ENCODE measurements around the gene ME1. TPM values are rescaled to one million over a fixed set of nuclear protein-coding genes. Genes with fewer than 3 reads are reported as not detected.

The ME1 gene
- total RNA-seq, 1 experiment from 2014 or later = 40.5 TPM

DNA sequence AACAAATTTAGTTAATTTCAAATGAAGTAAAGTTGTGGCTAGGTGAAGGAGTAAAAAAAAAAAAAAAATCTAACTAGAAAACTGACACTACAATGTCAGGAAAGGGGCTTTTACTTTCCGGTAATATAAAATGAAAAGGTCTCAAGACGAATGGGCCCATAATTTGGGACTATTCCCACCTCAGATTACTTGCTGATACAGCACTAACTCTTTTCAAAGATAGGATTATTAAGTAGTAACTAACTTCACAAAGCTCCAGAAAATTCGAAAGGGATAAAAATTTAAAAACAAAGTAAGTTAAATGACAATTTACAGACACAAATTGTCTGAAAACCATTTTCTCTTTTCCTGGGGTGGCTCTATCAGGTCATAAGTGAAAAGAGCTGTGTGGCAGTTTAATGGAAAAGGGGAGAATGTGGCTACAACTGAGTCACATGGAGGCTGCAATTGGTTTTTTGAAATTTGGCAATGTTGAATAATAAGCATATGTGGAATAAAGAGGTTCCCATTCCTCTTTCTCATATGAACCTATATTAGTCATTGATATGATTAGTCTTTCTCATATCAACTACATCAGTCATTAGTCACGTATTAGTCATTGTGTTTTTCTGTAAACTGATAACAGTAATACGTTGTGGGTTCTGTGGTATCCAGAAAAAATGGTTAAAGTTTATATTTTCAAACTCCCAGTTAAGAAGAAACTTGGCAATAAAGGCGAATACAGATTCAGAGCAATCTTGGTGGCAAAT is 159.7 kb downstream of the ME1 start:
- no peak overlapping the region for H2AFZ ChIP-seq (ENCODE audit: low read depth, low read length, poor library complexity, severe bottlenecking)
- no peaks in the 10 kb centered on the region for H3K79me2 ChIP-seq (ENCODE audit: insufficient read depth, low read length)
- H3K9me2 ChIP-seq (ENCODE audit: insufficient read depth) = no peaks in the 10 kb centered on the region
- no peaks in the 10 kb centered on the region for H3K9me3 ChIP-seq (ENCODE audit: control insufficient read depth in 1 of 2, insufficient read depth in 1 of 2, low read depth in 1 of 2, low read length in 2 of 2)
- no peak overlapping the region for H3K9ac ChIP-seq (ENCODE audit: low read length)
- no TSS peak for BruUV-seq (replicated peaks)
- ChIA-PET CTCF (no interaction called here), POLR2A (no interaction called here), RAD21 (ENCODE audit: low non-redundant PET in 1 of 2, low total read pairs in 2 of 2, uncharacterized antibody in 2 of 2, unreplicated experiment in 2 of 2) (no interaction called here)
- H3K4me3 ChIP-seq (replicated peaks in 1 of 2; ENCODE audit: low read depth in 1 of 2, low read length in 2 of 2) = no peak overlapping the region
- TF ChIP-seq SP1 (IDR thresholded peaks at IDR 0.05; ENCODE audit: low read depth) (peak; percentile 82), CBX3 (IDR thresholded peaks at IDR 0.05; ENCODE audit: low read depth) (peak; percentile 82), POLR2A (IDR thresholded peaks at IDR 0.05; ENCODE audit: borderline replicate concordance, extremely low read depth, insufficient read depth, insufficient read length) (no peak), FOSL1 (IDR thresholded peaks at IDR 0.05; ENCODE audit: low read depth) (peak; percentile 97), JUND (IDR thresholded peaks at IDR 0.05) (peak; percentile 91), SRF (IDR thresholded peaks at IDR 0.05; ENCODE audit: low read depth) (peak; percentile 81), CEBPB (IDR thresholded peaks at IDR 0.05; ENCODE audit: low read depth) (peak; percentile 66), YY1 (IDR thresholded peaks at IDR 0.05; ENCODE audit: extremely low read depth, insufficient replicate concordance, low read depth, low read length) (no peak)
- TF ChIP-seq, protein P1, sequence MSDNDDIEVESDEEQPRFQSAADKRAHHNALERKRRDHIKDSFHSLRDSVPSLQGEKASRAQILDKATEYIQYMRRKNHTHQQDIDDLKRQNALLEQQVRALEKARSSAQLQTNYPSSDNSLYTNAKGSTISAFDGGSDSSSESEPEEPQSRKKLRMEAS (IDR thresholded peaks at IDR 0.05) = 0 out of 2 replicates have a peak, but pooled peaks have one; percentile 11
- no peaks in the 10 kb centered on the region for H3K27me3 ChIP-seq (ENCODE audit: insufficient read depth, low read length)
- no peaks in the 10 kb centered on the region for H4K20me1 ChIP-seq (ENCODE audit: insufficient read depth)
- no peak overlapping the region; the same call in 1 of the 2 replicates for H3K27ac ChIP-seq (ENCODE audit: low read depth, low read length)
- ATAC-seq = peak; percentile 86
- H3K36me3 ChIP-seq (ENCODE audit: control insufficient read depth in 1 of 2, insufficient read depth in 2 of 2, low read length in 2 of 2) = no peaks in the 10 kb centered on the region
- peak; percentile 55 for DNase-seq (ENCODE audit: low read depth, low spot score)
- peaks cover 23 to 27% of the 10 kb centered on the region in 2 experiments for H3K4me1 ChIP-seq (ENCODE audit: control insufficient read depth in 1 of 2, insufficient read depth in 2 of 2, low read length in 2 of 2)
- intact Hi-C loops (cut with micrococcal nuclease) = no loop called here
- peak overlapping the region; percentile 52 for H3K4me2 ChIP-seq (ENCODE audit: low read length)

DNA sequence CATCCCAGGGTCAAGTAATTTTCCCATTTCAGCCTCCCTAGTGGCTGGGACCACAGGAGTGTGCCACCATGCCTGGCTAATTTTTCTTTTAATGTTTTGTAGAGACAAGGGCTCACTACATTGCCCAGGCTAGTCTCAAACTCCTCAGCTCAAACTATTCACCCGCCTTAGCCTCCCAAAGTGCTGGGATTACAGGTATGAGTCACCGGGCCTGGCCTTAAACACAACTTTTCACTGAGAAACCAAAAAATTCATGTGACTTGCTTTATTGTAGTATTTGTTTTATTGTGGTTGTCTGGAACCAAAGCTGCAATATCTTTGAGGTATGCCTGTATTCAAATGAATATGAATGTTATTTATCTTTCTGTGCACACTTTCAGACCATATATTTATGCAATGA is 165.5 kb downstream of the ME1 start:
- Histone ChIP-seq H4K20me1 (ENCODE audit: insufficient read depth) (no peaks in the 10 kb centered on the region), H3K36me3 (ENCODE audit: control insufficient read depth in 1 of 2, insufficient read depth in 2 of 2, low read length in 2 of 2) (no peaks in the 10 kb centered on the region), H3K9me3 (ENCODE audit: control insufficient read depth in 1 of 2, insufficient read depth in 1 of 2, low read depth in 1 of 2, low read length in 2 of 2) (no peaks in the 10 kb centered on the region), H2AFZ (ENCODE audit: low read depth, low read length, poor library complexity, severe bottlenecking) (no peak overlapping the region), H3K27me3 (ENCODE audit: insufficient read depth, low read length) (no peaks in the 10 kb centered on the region), H3K9ac (ENCODE audit: low read length) (no peak overlapping the region), H3K27ac (ENCODE audit: low read depth, low read length) (peak overlapping the region; percentile 19; the same call in 1 of the 2 replicates), H3K4me3 (replicated peaks in 1 of 2; ENCODE audit: low read depth in 1 of 2, low read length in 2 of 2) (no peak overlapping the region), H3K4me2 (ENCODE audit: low read length) (peak overlapping the region; percentile 54), H3K9me2 (ENCODE audit: insufficient read depth) (no peaks in the 10 kb centered on the region), H3K79me2 (ENCODE audit: insufficient read depth, low read length) (no peaks in the 10 kb centered on the region), H3K4me1 (ENCODE audit: control insufficient read depth in 1 of 2, insufficient read depth in 2 of 2, low read length in 2 of 2) (peaks cover 26% of the 10 kb centered on the region in 2 experiments)
- no TSS peak for BruUV-seq (replicated peaks)
- DNase-seq (ENCODE audit: low read depth, low spot score) (no peak), ATAC-seq (peak; percentile 87)
- CTCF ChIA-PET = no interaction called here
- RAD21 ChIA-PET (ENCODE audit: low non-redundant PET in 1 of 2, low total read pairs in 2 of 2, uncharacterized antibody in 2 of 2, unreplicated experiment in 2 of 2) = interaction anchor here in 1 of 2 experiments (1.0 kb wide), 1 partner anchor 249 kb away, joined by 3 read pairs; no protein-coding TSS in a partner anchor
- intact Hi-C loops (cut with micrococcal nuclease) = no loop called here
- POLR2A ChIA-PET = no interaction called here
- TF ChIP-seq FOSL1 (IDR thresholded peaks at IDR 0.05; ENCODE audit: low read depth) = peak; percentile 55; the same call in 1 of the 2 replicates
- TF ChIP-seq, protein P2, sequence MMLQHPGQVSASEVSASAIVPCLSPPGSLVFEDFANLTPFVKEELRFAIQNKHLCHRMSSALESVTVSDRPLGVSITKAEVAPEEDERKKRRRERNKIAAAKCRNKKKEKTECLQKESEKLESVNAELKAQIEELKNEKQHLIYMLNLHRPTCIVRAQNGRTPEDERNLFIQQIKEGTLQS (IDR thresholded peaks at IDR 0.05) = no peak
- peak; percentile 36; the same call in 1 of the 2 replicates for TF ChIP-seq JUND (IDR thresholded peaks at IDR 0.05)
